Stimulated activated CD8-positive, alpha-beta memory T cell treated with anti-CD3 and anti-CD28 coated beads, Interleukin-12 subunit alpha, Interleukin-12 subunit beta, amount 100 ng/mL, for 24 hours (primary cell): ENCODE data around the gene RXFP3.
"Not testable (repeated sequence)": the region's sequence is repeated elsewhere in the genome, so short reads cannot be mapped to it uniquely, and the experiment has no call there.

Experiments used
- DNase-seq: peaks from one replicate; pipeline ENCODE4 v3.0.0-alpha.2; 2020; ENCODE audit errors: extremely low read depth

The RXFP3 gene

GRCh38 chr5:33936004-33936380 is 194 bp upstream of the RXFP3 start:
- no peak for DNase-seq

GRCh38 chr5:33937017-33937706 is 976 bp downstream of the RXFP3 start:
- no peak for DNase-seq

GRCh38 chr5:33937707-33938506 is 1.7 kb downstream of the RXFP3 start:
- no peak for DNase-seq

GRCh38 chr5:33938507-33938796 is 2.3 kb downstream of the RXFP3 start:
- DNase-seq: no peak

GRCh38 chr5:33938881-33939280 is 2.7 kb downstream of the RXFP3 start:
- DNase-seq: no peak

- DNase-seq: no peak
Measured at GRCh38 chr5:33939556-33940262, 3.5 kb downstream of the RXFP3 start.

GRCh38 chr5:33941090-33941489 is 4.9 kb downstream of the RXFP3 start:
- DNase-seq: no peak

- no peak for DNase-seq
Measured at GRCh38 chr5:33944543-33945132, 8.5 kb downstream of the RXFP3 start.

GRCh38 chr5:33952175-33952574 is 16.0 kb downstream of the RXFP3 start:
- DNase-seq: not testable (repeated sequence)

- no peak for DNase-seq
Measured at GRCh38 chr5:33957577-33958150, 21.5 kb downstream of the RXFP3 start.

GRCh38 chr5:33958176-33958575 is 22.0 kb downstream of the RXFP3 start:
- no peak for DNase-seq

- no peak for DNase-seq
Measured at GRCh38 chr5:33964132-33964700, 28.0 kb downstream of the RXFP3 start.

- no peak for DNase-seq
Measured at GRCh38 chr5:33966805-33967204, 30.6 kb downstream of the RXFP3 start.

GRCh38 chr5:33968211-33969005 is 32.2 kb downstream of the RXFP3 start:
- DNase-seq: no peak

GRCh38 chr5:33969572-33970452 is 33.6 kb downstream of the RXFP3 start:
- DNase-seq: no peak

- no peak for DNase-seq
Measured at GRCh38 chr5:33973271-33973670, 37.1 kb downstream of the RXFP3 start.

GRCh38 chr5:33975852-33976251 is 39.7 kb downstream of the RXFP3 start:
- DNase-seq: no peak

- DNase-seq: no peak
Measured at GRCh38 chr5:33976307-33976706, 40.1 kb downstream of the RXFP3 start.

GRCh38 chr5:33978306-33978705 is 42.1 kb downstream of the RXFP3 start:
- DNase-seq: no peak

- DNase-seq: no peak
Measured at GRCh38 chr5:33980030-33980429, 43.8 kb downstream of the RXFP3 start.
